KBM-7 (cell line): ENCODE data around the gene VPS45.
A peak's percentile ranks its signal among the peaks of the same experiment; 100 is the strongest.

Experiments
- DNase-seq: peaks from one replicate; pipeline ENCODE4 v3.0.0-alpha.2; 2015
- in situ Hi-C: fragments of 300-500 bp; cut with MboI; formaldehyde crosslinking; loops from 2 replicates; pipeline ENCODE4 v1.14.3; 2020; ENCODE audit warnings: low sequenced_read_pairs, low pct_unique_long_range_greater_than_20kb, mixed read lengths

The VPS45 gene

GRCh38 chr1:150151291-150152181, 84.0 kb downstream of the VPS45 start:
- in situ Hi-C loops, result no loop called here
- DNase-seq, result peak; percentile 84

- no peak for DNase-seq
- in situ Hi-C loops, result no loop called here
Measured at GRCh38 chr1:150152182-150152536, 84.6 kb downstream of the VPS45 start.

GRCh38 chr1:150152772-150153456, 85.3 kb downstream of the VPS45 start:
- in situ Hi-C loops, result no loop called here

GRCh38 chr1:150154143-150154542, 86.6 kb downstream of the VPS45 start:
- in situ Hi-C loops, result no loop called here
- no peak for DNase-seq

More at GRCh38 chr1:150152772-150153456, 85.3 kb downstream of the VPS45 start:
- DNase-seq, result no peak

- in situ Hi-C loops, result no loop called here
- DNase-seq, result no peak
Measured at GRCh38 chr1:150155413-150156071, 88.0 kb downstream of the VPS45 start.

GRCh38 chr1:150156868-150157603, 89.5 kb downstream of the VPS45 start:
- DNase-seq, result no peak

GRCh38 chr1:150159550-150159949, 92.0 kb downstream of the VPS45 start:
- in situ Hi-C loops, result no loop called here
- DNase-seq, result peak; percentile 65

More at GRCh38 chr1:150156868-150157603, 89.5 kb downstream of the VPS45 start:
- in situ Hi-C loops, result no loop called here

GRCh38 chr1:150160964-150161621, 93.5 kb downstream of the VPS45 start:
- in situ Hi-C loops, result no loop called here
- no peak for DNase-seq

GRCh38 chr1:150161747-150162581, 94.4 kb downstream of the VPS45 start:
- in situ Hi-C loops, result no loop called here
- no peak for DNase-seq

- in situ Hi-C loops, result no loop called here
- DNase-seq, result no peak
Measured at GRCh38 chr1:150162582-150162861, 94.9 kb downstream of the VPS45 start.

GRCh38 chr1:150162862-150163706, 95.5 kb downstream of the VPS45 start:
- DNase-seq, result peak; percentile 95

GRCh38 chr1:150164224-150164623, 96.6 kb downstream of the VPS45 start:
- DNase-seq, result no peak
- in situ Hi-C loops, result no loop called here

More at GRCh38 chr1:150162862-150163706, 95.5 kb downstream of the VPS45 start:
- in situ Hi-C loops, result no loop called here

GRCh38 chr1:150164779-150165178, 97.2 kb downstream of the VPS45 start:
- in situ Hi-C loops, result no loop called here
- DNase-seq, result no peak

GRCh38 chr1:150165622-150166612, 98.3 kb downstream of the VPS45 start:
- in situ Hi-C loops, result no loop called here

GRCh38 chr1:150168960-150169601, 101.5 kb downstream of the VPS45 start:
- in situ Hi-C loops, result no loop called here
- peak; percentile 68 for DNase-seq

More at GRCh38 chr1:150165622-150166612, 98.3 kb downstream of the VPS45 start:
- DNase-seq, result peak; percentile 73

- in situ Hi-C loops, result loop anchor here (10.0 kb wide), 1 partner anchor 97 kb away; no protein-coding TSS in a partner anchor
Measured at GRCh38 chr1:150171801-150172200, 104.2 kb downstream of the VPS45 start.

More at GRCh38 chr1:150171801-150172200, 104.2 kb downstream of the VPS45 start:
- DNase-seq, result no peak
